Measurements from ENCODE around the gene UBQLN3. TPM values are rescaled to one million over a fixed set of nuclear protein-coding genes. Genes with fewer than 3 reads are reported as not detected.

UBQLN3 gene
- total RNA-seq, 3 donors from 2014 or later, result 0.22 to 0.23 TPM; not detected in 1

DNA sequence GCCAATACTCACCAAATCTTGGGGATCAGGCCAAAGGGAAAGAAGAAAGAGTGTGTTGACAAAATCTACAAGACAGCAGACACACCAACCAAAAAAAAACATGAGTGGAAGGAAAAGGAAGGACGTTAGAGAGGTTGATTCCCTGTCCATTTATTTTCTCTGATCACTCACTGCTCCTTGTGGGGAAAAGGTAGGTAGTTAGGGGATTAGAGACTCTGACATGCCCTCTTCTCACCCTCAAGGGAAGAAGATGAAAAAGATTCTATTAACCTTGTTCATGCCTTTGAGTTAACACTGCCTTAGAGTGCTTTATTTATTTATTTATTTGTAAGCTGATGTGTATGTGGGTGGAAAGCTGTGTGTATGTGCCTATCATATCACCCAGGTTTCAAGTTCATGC lies 38.7 kb upstream of the UBQLN3 start, which contains the start of gene OR52H1:
Gene OR52H1 (minus strand): TSS at position 101 of the 400 bp plus-strand sequence. CDS start 3,035 bp downstream, outside the sequence.
- H3K9me3 ChIP-seq, result no peaks in the 10 kb centered on the region
- no peaks in the 10 kb centered on the region for H3K4me1 ChIP-seq (ENCODE audit: low read depth)
- DNase-seq (no peak), ATAC-seq (no peak)
- no peaks in the 10 kb centered on the region for H3K36me3 ChIP-seq (ENCODE audit: low read depth)
- intact Hi-C loops (cut with DNase I, micrococcal nuclease), result no loop called here
- no peak within 1 kb of the TSS for H3K4me3 ChIP-seq
- TF ChIP-seq, protein P1, sequence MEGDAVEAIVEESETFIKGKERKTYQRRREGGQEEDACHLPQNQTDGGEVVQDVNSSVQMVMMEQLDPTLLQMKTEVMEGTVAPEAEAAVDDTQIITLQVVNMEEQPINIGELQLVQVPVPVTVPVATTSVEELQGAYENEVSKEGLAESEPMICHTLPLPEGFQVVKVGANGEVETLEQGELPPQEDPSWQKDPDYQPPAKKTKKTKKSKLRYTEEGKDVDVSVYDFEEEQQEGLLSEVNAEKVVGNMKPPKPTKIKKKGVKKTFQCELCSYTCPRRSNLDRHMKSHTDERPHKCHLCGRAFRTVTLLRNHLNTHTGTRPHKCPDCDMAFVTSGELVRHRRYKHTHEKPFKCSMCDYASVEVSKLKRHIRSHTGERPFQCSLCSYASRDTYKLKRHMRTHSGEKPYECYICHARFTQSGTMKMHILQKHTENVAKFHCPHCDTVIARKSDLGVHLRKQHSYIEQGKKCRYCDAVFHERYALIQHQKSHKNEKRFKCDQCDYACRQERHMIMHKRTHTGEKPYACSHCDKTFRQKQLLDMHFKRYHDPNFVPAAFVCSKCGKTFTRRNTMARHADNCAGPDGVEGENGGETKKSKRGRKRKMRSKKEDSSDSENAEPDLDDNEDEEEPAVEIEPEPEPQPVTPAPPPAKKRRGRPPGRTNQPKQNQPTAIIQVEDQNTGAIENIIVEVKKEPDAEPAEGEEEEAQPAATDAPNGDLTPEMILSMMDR (IDR thresholded peaks at IDR 0.05), result no peak

DNA sequence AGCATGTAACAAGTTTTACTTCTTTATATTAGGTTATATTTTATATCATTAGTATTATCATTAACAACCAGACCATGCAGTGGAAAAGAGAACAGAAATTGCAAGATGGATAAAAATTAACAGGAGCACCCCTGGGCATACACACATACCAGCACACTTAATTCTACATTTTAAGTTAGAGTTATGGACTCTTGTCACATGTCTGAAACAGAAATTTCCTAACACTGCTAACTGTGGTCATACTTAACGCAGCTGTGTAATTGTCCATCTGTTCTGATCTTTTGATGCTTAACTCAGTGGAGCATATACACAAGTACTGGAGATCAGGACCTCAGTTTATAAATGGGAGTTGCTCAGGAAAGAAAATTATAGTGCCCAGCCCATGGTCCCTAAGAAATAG lies 38.2 kb upstream of the UBQLN3 start:
- Histone ChIP-seq H3K4me1 (ENCODE audit: low read depth) (no peaks in the 10 kb centered on the region), H3K9me3 (no peaks in the 10 kb centered on the region), H3K36me3 (ENCODE audit: low read depth) (no peaks in the 10 kb centered on the region), H3K4me3 (no peak overlapping the region)
- intact Hi-C loops (cut with DNase I, micrococcal nuclease), result no loop called here
- ATAC-seq, result no peak
- TF ChIP-seq, protein P1 (IDR thresholded peaks at IDR 0.05), result no peak
- DNase-seq, result no peak

DNA sequence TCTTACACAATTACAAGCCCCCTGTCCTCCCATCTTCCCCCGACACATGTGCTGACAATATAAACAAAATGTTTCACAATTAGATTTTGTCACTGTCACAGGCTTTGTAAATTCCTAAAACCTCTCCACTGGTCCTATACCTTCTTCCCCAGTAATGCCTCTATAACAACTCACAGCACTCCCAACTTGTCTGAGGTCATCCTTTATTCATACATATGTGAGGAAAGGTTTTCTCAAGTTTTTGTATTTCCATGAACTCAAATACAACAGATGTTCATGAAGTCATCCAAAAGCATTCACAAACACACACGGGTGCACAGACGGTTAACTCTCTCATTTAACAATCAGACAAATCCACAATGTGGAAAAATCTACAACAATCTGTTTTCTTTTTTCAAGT lies 36.7 kb upstream of the UBQLN3 start:
- TF ChIP-seq, protein P1 (IDR thresholded peaks at IDR 0.05), result no peak
- Histone ChIP-seq H3K4me3 (no peak overlapping the region), H3K36me3 (ENCODE audit: low read depth) (no peaks in the 10 kb centered on the region), H3K9me3 (no peaks in the 10 kb centered on the region), H3K4me1 (ENCODE audit: low read depth) (no peaks in the 10 kb centered on the region)
- intact Hi-C loops (cut with DNase I, micrococcal nuclease), result no loop called here
- ATAC-seq, result no peak
- no peak for DNase-seq

DNA sequence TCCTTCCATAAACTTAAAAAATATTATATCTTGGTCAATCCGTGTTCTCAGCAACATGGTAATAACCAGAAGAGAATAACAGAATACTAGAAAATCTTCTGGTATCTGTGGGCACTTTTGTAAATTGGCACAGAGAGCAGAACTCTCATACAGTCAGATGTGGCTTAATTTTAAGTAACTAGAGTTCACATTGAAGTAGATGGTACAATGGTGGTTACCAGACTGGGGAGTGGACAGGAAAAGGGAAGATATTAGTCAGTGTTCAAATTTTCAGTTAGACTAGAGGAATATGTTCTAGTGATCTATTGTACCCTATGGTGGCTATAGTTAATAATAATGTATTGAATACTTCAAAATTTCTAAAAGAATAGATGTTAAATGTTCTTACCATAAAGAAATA lies 31.7 kb upstream of the UBQLN3 start:
- no peak for ATAC-seq
- no peak for DNase-seq
- H3K4me3 ChIP-seq, result no peak overlapping the region
- no peaks in the 10 kb centered on the region for H3K4me1 ChIP-seq (ENCODE audit: low read depth)
- no peaks in the 10 kb centered on the region for H3K9me3 ChIP-seq
- no peaks in the 10 kb centered on the region for H3K36me3 ChIP-seq (ENCODE audit: low read depth)
- intact Hi-C loops (cut with DNase I, micrococcal nuclease), result no loop called here
- TF ChIP-seq, protein P1 (IDR thresholded peaks at IDR 0.05), result no peak

DNA sequence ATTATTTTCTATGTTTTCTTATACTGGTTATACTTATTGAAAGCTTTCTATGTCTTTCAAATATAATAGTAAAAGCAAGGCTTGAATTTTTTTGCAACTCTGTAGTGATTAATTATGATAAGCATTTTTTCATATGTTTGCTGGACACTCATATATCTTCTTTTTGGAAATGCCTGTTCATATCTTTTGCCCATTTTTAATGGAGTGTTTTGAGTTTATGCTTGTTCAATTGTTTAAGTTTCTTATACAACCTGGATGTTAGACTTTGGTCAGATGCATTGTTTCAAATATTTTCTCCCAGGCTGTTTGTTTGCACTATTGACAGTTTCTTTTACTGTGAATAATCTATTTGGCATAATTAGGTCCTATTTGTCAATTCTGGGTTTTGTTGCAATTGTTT lies 26.7 kb upstream of the UBQLN3 start:
- DNase-seq (no peak), ATAC-seq (no peak)
- Histone ChIP-seq H3K36me3 (ENCODE audit: low read depth) (no peaks in the 10 kb centered on the region), H3K4me3 (no peak overlapping the region), H3K4me1 (ENCODE audit: low read depth) (no peaks in the 10 kb centered on the region), H3K9me3 (no peaks in the 10 kb centered on the region)
- TF ChIP-seq, protein P1 (IDR thresholded peaks at IDR 0.05), result no peak
- intact Hi-C loops (cut with DNase I, micrococcal nuclease), result no loop called here

DNA sequence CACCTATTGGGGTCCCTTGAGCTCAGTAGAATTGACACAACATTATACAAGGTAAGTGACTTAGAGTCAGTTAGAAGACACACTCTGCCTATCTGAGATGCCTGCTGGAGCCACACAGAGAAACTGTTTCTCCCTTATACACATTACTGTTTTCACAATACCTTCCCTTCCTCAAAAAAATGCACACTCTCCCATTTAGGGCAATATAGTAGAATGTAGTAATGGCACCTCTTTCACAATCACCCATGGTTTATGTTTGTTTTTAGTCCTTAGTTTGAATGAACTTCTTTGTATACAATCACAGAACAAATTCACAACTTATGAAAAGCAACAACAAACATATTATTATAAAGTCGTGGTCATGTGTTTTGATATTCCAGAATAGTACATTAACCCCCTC lies 24.3 kb upstream of the UBQLN3 start:
- no peak overlapping the region for H3K4me3 ChIP-seq
- H3K36me3 ChIP-seq (ENCODE audit: low read depth), result no peaks in the 10 kb centered on the region
- TF ChIP-seq, protein P1 (IDR thresholded peaks at IDR 0.05), result no peak
- intact Hi-C loops (cut with DNase I, micrococcal nuclease), result no loop called here
- no peaks in the 10 kb centered on the region for H3K4me1 ChIP-seq (ENCODE audit: low read depth)
- DNase-seq (no peak), ATAC-seq (no peak)
- H3K9me3 ChIP-seq, result no peaks in the 10 kb centered on the region
